HG03097 (cell line): Measurements from ENCODE around the gene IFT25.
A peak's percentile ranks its signal among the peaks of the same experiment; 100 is the strongest.
"Not testable (repeated sequence)": the region's sequence is repeated elsewhere in the genome, so short reads cannot be mapped to it uniquely, and the experiment has no call there.

ENCODE experiments used
- ATAC-seq: cut with Tn5 transposase; IDR thresholded peaks from one replicate; pipeline ENCODE4 v1.9.1; 2021; ENCODE audit not compliant: unreplicated experiment, low FRiP score

IFT25 gene

GRCh38 chr1:53945433-53946251 lies at the start of gene IFT25:
Gene IFT25 (minus strand): TSS chr1:53945699. CDS start chr1:53940082, 5,617 bp downstream.
- ATAC-seq = peak; percentile 63

GRCh38 chr1:53994516-53994915 lies 49.0 kb upstream of the IFT25 start:
- ATAC-seq = not testable (repeated sequence)

- ATAC-seq = no peak
Measured at GRCh38 chr1:53992085-53992874, 46.8 kb upstream of the IFT25 start.

- no peak for ATAC-seq
Measured at GRCh38 chr1:53987880-53988279, 42.4 kb upstream of the IFT25 start.

GRCh38 chr1:53986458-53986857 lies 41.0 kb upstream of the IFT25 start:
- no peak for ATAC-seq

GRCh38 chr1:53984726-53985125 lies 39.2 kb upstream of the IFT25 start:
- no peak for ATAC-seq

- no peak for ATAC-seq
Measured at GRCh38 chr1:53982763-53983104, 37.2 kb upstream of the IFT25 start.

- ATAC-seq = no peak
Measured at GRCh38 chr1:53982034-53982762, 36.7 kb upstream of the IFT25 start.

- no peak for ATAC-seq
Measured at GRCh38 chr1:53981220-53981619, 35.7 kb upstream of the IFT25 start.

GRCh38 chr1:53979712-53980450 lies 34.4 kb upstream of the IFT25 start:
- ATAC-seq = no peak

- ATAC-seq = no peak
Measured at GRCh38 chr1:53975861-53976260, 30.4 kb upstream of the IFT25 start.

- ATAC-seq = no peak
Measured at GRCh38 chr1:53971718-53972117, 26.2 kb upstream of the IFT25 start.

- ATAC-seq = not testable (repeated sequence)
Measured at GRCh38 chr1:53969323-53969722, 23.8 kb upstream of the IFT25 start.

- ATAC-seq = no peak
Measured at GRCh38 chr1:53968125-53968513, 22.6 kb upstream of the IFT25 start.

GRCh38 chr1:53967409-53968124 lies 22.1 kb upstream of the IFT25 start:
- no peak for ATAC-seq

GRCh38 chr1:53966794-53967193 lies 21.3 kb upstream of the IFT25 start:
- no peak for ATAC-seq

GRCh38 chr1:53964109-53964508 lies 18.6 kb upstream of the IFT25 start:
- ATAC-seq = no peak

- ATAC-seq = no peak
Measured at GRCh38 chr1:53963460-53963859, 18.0 kb upstream of the IFT25 start.

- no peak for ATAC-seq
Measured at GRCh38 chr1:53962395-53962794, 16.9 kb upstream of the IFT25 start.

- ATAC-seq = no peak
Measured at GRCh38 chr1:53959664-53960250, 14.3 kb upstream of the IFT25 start.
